NT2/D1 (cell line): ENCODE measurements around the gene PRKN.

Source experiments
- DNase-seq: peaks from one replicate; pipeline ENCODE4 v3.0.0-alpha.2; 2011; ENCODE audit warnings: low read depth, low spot score
- H3K27me3 ChIP-seq: 2 replicates; pipeline ENCODE4 v1.6.0; 2011; ENCODE audit warnings: mild to moderate bottlenecking; ENCODE audit not compliant: insufficient read length, insufficient read depth
- H3K36me3 ChIP-seq: 2 replicates; pipeline ENCODE4 v1.6.1; 2011; ENCODE audit warnings: mild to moderate bottlenecking, low read length, mixed read lengths; ENCODE audit not compliant: insufficient read depth, insufficient read length
- H3K4me1 ChIP-seq: 2 replicates; pipeline ENCODE4 v1.5.1; 2011; ENCODE audit not compliant: insufficient read depth, insufficient read length
- H3K4me3 ChIP-seq: 2 replicates; pipeline ENCODE4 v1.5.1; 2011; ENCODE audit warnings: low read depth; ENCODE audit not compliant: insufficient read length
- H3K9ac ChIP-seq: 2 replicates; pipeline ENCODE4 v1.6.0; 2011; ENCODE audit warnings: low read depth; ENCODE audit not compliant: insufficient read length
- H3K9me3 ChIP-seq: 2 replicates; pipeline ENCODE4 v1.5.1; 2011; ENCODE audit warnings: mild to moderate bottlenecking, low read length; ENCODE audit not compliant: insufficient read depth
- SUZ12 ChIP-seq: IDR thresholded peaks from 2 replicates; pipeline ENCODE4 v1.6.1; 2011; ENCODE audit not compliant: insufficient read length, insufficient read depth; ENCODE audit errors: extremely low read depth
- YY1 ChIP-seq: IDR thresholded peaks from 2 replicates; pipeline ENCODE4 v1.6.1; 2011; ENCODE audit not compliant: insufficient read length, insufficient read depth
- ZNF274 ChIP-seq: IDR thresholded peaks from 2 replicates; pipeline ENCODE4 v1.6.1; 2011; ENCODE audit warnings: mild to moderate bottlenecking, low read depth, low read length

PRKN gene

DNA sequence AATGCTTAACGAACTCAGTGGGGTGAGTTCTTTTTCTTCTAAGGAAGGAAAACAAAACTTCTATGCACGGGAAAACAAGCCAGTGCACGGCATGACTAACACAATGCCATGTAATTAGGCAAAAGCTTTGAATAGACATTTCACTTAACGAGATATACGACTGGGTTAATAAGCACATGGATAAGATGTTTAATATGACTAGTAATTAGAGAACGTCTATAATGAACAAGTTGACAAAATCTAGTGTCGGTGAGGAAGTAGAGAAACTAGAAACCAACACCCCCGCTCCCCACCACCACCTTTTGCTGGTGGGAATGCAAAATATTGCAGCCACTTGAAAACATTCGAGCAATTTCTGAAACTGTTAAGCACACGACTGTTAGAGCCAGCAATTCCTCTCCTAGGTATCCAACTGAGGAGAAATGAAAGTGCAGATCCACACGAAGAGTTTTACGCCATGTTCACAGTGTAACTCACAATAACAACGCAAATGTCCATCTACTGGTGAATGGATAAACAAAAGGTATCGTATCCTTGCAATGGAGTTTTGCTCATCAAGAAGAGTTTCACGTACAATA lies 808.8 kb downstream of the PRKN start:
- DNase-seq, result no peak
- no peak overlapping the region for H3K9ac ChIP-seq
- H3K27me3 ChIP-seq, result no peaks in the 10 kb centered on the region
- no peaks in the 10 kb centered on the region for H3K4me1 ChIP-seq
- no peaks in the 10 kb centered on the region for H3K36me3 ChIP-seq
- TF ChIP-seq YY1 (no peak), SUZ12 (no peak), ZNF274 (no peak)
- H3K9me3 ChIP-seq, result no peaks in the 10 kb centered on the region
- H3K4me3 ChIP-seq, result no peak overlapping the region

DNA sequence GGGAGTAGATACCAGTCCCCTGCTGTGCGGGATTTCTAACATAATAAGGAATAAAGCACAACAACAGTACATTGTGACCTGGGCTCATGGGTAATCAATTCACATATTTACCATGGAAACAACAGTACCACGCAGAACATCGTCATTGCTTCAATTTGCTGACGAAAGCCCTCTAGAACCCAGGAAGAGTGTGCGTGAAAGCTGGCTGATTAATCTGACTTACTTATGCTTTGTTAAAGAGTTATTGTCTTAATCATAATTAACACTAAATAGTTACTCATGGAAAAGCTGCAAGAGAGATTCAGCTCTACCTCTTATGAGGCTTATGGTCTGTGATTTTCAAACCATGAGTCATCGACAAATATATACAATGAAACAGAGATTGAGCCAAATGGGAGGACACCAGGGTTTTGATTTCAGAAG lies 809.4 kb downstream of the PRKN start:
- Histone ChIP-seq H3K27me3 (no peaks in the 10 kb centered on the region), H3K4me3 (no peak overlapping the region), H3K9ac (no peak overlapping the region), H3K4me1 (no peaks in the 10 kb centered on the region), H3K9me3 (no peaks in the 10 kb centered on the region), H3K36me3 (no peaks in the 10 kb centered on the region)
- TF ChIP-seq ZNF274, result no peak
- no peak for TF ChIP-seq SUZ12
- TF ChIP-seq YY1, result no peak
- DNase-seq, result no peak

DNA sequence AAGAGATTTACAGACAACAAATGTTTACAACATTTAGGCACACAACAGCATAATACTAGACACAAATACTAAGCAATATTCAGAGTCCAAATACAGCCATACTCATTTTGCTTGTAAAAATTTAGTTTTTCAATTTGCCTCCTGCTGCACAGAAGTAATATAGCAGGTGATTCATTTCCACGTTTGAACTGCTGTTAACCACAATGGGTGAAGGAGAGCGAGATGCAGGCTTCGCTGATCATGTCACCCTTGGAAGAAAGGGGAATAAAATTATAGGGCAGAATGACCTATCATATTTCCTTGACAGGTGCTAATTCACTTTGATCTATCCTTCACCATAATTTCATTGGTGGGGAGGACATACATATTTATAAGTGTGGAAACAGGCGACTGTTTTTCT lies 809.9 kb downstream of the PRKN start:
- no peaks in the 10 kb centered on the region for H3K9me3 ChIP-seq
- H3K27me3 ChIP-seq, result no peaks in the 10 kb centered on the region
- no peak for DNase-seq
- no peak overlapping the region for H3K9ac ChIP-seq
- no peaks in the 10 kb centered on the region for H3K36me3 ChIP-seq
- H3K4me3 ChIP-seq, result no peak overlapping the region
- TF ChIP-seq SUZ12 (no peak), ZNF274 (no peak), YY1 (no peak)
- H3K4me1 ChIP-seq, result no peaks in the 10 kb centered on the region

DNA sequence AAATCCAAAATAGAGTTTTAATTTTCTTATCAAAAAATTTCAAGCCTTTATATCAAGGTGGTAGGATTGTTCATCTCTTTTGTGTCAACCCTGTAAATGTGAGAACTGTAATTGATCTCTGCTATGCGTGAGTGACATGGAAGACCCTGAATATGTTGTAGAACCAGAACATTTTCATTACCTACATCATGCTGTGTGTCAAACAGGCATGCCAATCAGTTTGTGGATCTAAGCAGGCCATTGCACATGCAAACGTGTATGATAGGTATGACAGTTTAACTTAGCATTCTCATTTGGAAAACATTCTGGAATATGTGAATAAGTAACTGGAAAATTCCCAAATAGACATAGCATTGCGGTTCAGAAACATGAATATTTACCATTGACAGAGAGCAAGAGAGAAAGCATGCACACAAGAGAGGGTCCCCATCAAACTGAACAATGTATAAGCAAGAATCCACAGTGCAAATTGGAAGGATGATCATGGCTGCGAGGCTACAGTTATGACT lies 812.1 kb downstream of the PRKN start:
- Histone ChIP-seq H3K4me1 (no peaks in the 10 kb centered on the region), H3K36me3 (no peaks in the 10 kb centered on the region), H3K9me3 (no peaks in the 10 kb centered on the region), H3K27me3 (no peaks in the 10 kb centered on the region), H3K9ac (no peak overlapping the region), H3K4me3 (no peak overlapping the region)
- DNase-seq, result no peak
- TF ChIP-seq YY1 (no peak), SUZ12 (no peak), ZNF274 (no peak)

DNA sequence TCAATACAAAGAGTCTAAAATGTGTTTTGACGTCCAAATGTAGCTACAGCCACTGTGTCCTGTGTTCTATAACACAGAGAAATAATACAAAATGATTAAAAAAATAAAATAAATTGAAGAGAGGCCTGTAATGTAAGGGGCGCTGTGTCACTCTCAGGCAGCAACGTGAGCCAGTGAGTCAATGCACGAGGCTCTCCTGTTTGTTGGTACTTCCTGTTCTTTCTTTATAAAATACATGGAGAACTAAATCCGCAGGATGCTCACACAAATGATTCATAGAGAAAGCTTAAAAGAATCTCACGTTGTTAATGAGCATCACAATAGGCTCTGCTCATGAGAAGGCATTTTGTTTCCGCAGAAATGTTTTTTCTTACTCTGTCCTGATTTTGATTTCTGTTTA lies 818.7 kb downstream of the PRKN start:
- Histone ChIP-seq H3K27me3 (no peaks in the 10 kb centered on the region), H3K4me3 (no peak overlapping the region), H3K36me3 (no peaks in the 10 kb centered on the region), H3K4me1 (no peaks in the 10 kb centered on the region), H3K9me3 (no peaks in the 10 kb centered on the region), H3K9ac (no peak overlapping the region)
- TF ChIP-seq YY1 (no peak), SUZ12 (no peak), ZNF274 (no peak)
- DNase-seq, result no peak

DNA sequence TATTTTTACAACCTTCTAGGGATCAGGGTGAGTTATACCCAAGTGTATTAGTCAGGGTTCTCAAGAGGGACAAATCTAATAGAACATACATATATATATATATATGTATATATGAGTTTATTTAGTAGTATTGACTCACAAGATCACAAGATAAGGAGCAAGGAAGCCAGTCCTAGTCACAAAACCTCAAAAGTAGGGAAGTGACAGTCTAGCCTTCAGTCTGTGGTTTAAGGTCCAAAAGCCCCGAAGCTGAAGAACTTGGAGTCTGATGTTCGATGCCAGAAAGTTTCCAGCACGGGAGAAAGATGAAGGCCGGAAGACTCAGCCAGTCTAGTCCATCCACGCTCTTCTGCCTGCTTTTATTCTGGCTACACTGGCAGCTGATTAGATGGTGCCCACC lies 821.0 kb downstream of the PRKN start:
- TF ChIP-seq ZNF274, result no peak
- TF ChIP-seq YY1, result no peak
- H3K36me3 ChIP-seq, result no peaks in the 10 kb centered on the region
- no peak overlapping the region for H3K4me3 ChIP-seq
- H3K9ac ChIP-seq, result no peak overlapping the region
- no peaks in the 10 kb centered on the region for H3K27me3 ChIP-seq
- H3K4me1 ChIP-seq, result no peaks in the 10 kb centered on the region
- no peak for DNase-seq
- H3K9me3 ChIP-seq, result no peaks in the 10 kb centered on the region

DNA sequence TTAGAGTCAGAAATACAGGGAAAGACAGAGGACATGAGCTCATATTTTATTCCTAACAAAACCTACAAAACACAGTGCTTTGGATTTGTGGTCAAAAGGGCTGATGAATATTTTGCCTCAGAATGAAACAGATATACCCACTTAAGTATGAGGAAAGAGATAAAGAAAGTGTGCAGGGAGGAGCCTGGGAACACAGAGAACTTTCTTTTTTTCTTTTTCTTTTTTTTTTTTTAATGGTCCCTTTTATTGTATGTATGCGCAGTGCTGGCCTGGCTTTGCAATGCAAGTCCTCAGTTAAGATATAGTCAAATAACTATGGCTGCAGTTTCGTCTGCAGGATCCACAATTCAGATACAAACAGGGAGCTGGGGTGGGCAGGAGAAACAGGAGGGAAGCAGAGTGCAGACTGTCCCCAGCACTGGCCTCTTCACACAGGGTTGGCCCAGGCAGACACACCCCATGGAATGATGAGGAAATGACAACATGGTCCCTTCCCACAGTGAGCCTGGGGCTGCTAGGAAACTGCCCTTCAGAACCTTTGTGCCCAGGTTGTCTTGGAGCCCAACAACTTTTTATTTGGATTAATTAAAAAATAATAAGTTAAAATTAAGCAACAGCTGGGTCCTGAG lies 823.9 kb downstream of the PRKN start:
- H3K9me3 ChIP-seq, result no peaks in the 10 kb centered on the region
- H3K4me3 ChIP-seq, result no peak overlapping the region
- no peak for TF ChIP-seq YY1
- no peak for TF ChIP-seq SUZ12
- no peak for TF ChIP-seq ZNF274
- H3K9ac ChIP-seq, result no peak overlapping the region
- no peaks in the 10 kb centered on the region for H3K4me1 ChIP-seq
- H3K27me3 ChIP-seq, result no peaks in the 10 kb centered on the region
- no peaks in the 10 kb centered on the region for H3K36me3 ChIP-seq
- no peak for DNase-seq
